ENCODE data around the gene BPIFB1.

GRCh38 chr20:33234050-33234449 is 49.0 kb upstream of the BPIFB1 start:
- TF ChIP-seq CTCF (optimal IDR thresholded peaks at IDR 0.05 in 1 of 3, IDR thresholded peaks at IDR 0.05 in 1 of 3, conservative IDR thresholded peaks at IDR 0.05 in 1 of 3; ENCODE audit: extremely low read depth in 1 of 3, insufficient read depth in 2 of 3, low read length in 3 of 3) = no peak
- no peak for TF ChIP-seq EZH2 (IDR thresholded peaks at IDR 0.05; ENCODE audit: low read length)
